HK-2 (cell line): Measurements from ENCODE around the gene CNPY1.
"Not testable (repeated sequence)": the region's sequence is repeated elsewhere in the genome, so short reads cannot be mapped to it uniquely, and the experiment has no call there.

Source experiments
- DNase-seq: peaks from one replicate; pipeline ENCODE4 v3.0.0-alpha.2; 2018; ENCODE audit not compliant: unreplicated experiment

Gene CNPY1

DNA sequence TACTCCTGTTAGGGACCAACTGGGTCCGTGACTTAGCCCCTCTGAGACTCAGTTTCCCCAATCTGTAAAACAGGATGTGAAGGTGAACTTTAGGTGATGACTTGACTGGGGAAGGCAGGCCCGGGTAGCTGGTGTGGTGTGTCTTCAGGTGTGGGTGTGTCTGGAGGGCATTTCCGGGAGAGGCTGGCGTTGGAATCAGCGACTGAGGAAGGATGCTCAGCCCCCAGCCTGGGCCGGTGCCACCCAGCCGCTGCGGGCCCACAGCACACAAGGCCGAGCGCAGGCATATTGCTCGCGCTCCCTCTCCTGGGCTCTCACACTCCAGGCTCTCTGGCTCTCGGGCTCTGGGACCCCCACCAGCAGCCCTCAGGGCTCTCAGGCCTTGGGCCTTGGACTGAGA is 31.7 kb upstream of the CNPY1 start:
- no peak for DNase-seq

DNA sequence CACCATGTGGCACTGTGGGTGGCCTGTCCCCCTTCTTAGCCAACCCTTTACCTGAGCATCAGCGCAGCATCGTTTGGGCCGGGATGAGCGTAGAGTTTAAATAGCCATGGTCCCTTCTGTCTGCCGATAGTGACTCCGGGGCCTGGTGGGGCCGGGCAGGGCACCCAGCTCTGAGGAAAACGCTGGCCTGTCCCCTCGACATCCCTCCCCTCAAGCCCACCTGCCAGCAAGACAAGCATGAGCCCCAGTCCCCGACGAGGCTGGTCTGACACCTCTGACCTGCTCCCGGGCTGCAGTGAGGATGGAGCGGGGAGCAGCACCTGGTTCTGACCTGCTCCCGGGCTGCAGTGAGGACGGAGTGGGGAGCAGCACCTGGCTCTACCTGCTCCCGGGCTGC is 31.1 kb upstream of the CNPY1 start:
- DNase-seq: no peak

- no peak for DNase-seq
Measured at GRCh38 chr7:155576900-155577508, 30.6 kb upstream of the CNPY1 start.

- DNase-seq: no peak
Measured at GRCh38 chr7:155576416-155576815, 30.1 kb upstream of the CNPY1 start.

DNA sequence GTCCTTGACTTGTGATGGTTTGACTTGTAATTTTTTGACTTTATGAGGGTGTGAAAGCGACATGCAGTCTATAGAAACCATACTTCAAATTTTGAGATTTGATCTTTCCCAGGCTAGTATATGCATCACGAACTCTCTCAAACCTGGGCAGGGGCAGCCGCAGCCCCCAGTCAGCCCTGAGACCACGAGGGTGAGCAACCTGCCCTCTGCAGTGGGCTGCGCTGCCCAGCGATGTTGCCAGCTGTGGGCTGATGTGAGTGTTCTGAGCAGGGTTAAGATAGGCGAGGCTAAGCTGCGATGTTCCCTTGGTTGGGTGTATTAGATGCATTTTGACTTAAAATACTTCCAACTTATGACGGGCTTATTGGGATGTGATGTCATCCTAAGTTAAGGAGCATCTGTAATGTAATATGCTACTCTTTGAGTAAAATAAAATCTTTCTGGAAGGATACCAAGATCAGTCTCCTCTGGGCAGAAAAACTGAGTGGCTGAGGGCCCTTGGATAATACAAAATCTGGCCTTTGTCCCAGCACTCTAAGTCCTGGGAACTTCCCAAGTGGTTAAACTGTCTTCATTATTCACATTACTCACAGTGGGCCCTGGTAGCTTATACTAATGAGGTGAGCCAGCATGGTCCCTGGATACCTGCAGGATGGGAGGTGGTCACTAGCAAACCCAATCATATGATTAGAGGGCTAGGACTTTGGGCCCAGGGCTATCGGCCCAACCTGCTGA is 28.4 kb upstream of the CNPY1 start:
- DNase-seq: no peak

- DNase-seq: no peak
Measured at GRCh38 chr7:155571581-155572345, 25.4 kb upstream of the CNPY1 start.

DNA sequence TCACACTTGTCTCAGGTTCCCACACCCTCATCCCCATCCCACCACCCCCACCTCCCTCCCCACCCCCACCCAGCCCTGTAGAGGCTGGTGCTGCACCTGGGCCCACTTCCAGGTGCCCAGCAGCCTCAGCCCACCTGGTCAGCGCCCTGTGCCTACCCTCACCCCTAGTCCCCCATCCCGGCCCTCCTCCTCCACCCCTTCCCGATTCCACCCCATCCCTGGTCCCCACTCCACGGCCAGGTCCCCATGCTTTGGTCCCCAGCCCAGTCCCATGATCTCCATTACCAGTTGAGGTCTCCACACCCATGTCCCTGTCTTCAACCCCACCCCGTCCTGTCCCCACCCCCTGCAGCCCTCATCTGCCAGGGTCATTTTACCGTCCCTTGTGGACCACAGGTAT is 24.6 kb upstream of the CNPY1 start:
- no peak for DNase-seq

DNA sequence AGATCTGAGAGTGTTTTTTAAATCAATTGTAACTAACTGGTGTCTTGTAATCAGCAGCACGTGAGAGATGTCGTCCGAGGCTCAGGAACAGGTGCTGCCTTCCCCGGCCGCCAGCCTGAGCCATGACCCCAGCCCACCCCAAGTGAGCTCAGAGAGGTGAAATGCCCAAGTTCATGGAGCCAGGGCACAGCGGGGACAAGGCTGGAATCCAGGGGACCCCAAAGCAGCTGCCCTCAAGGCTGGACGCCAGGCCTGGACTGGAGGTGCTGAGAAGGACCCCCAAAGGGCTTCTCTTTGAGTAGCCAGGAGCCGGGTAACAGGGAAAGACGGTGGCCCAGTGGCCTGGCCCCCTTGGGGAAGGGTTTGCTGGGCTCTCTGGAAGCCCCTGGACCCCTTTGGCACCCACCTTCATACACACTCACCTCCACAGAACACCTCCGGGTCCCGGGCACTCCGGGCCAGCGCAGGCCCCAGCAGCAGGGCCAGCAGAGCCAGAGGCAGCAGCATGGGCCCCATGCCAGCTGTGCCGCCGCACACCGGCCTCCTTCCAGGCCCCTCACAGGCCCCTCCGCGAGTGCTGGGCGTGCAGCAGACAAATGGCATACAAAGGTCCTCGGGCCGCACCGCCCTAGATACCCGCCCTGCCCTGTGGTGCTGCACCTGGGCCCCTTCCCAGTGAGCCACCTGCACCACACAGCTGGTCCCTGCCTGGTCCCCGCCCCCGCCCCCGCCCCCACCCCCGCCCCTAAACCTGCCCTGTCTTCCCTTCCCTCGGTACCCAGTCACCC is 24.0 kb upstream of the CNPY1 start:
- no peak for DNase-seq

- DNase-seq: no peak
Measured at GRCh38 chr7:155569681-155570080, 23.3 kb upstream of the CNPY1 start.

DNA sequence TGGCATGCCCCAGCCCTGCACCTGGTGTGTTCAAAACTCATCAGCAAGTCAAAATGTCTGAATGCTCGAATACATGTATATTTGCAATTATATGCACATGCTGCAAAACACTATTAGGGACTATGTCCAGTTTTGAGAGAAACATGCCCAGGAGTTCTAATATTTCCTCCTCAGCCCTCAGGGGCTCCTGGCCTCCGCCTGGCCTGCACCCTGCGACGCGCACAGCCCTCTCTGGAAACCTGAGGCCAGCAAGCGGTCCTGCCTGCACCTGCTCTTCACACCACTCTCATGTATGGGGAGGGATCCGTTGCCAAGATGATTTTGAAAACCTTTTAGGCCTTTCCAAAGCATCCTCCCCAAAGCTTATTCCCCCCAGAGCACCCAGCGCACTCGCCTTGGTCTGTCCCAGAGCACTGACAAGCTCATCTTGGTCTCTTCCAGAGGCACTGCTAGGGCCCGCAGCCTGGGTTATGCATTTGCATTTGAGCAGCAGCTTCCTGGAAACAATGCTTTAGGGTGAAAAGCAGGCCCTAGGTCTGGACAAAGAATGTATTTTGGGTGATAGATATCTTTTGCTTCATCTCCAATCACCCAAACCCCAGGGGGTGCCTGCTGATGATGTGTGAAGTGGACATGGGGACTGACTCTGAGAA is 22.6 kb upstream of the CNPY1 start:
- no peak for DNase-seq

GRCh38 chr7:155568333-155568660 is 21.9 kb upstream of the CNPY1 start:
- no peak for DNase-seq

GRCh38 chr7:155567646-155568332 is 21.4 kb upstream of the CNPY1 start:
- no peak for DNase-seq

DNA sequence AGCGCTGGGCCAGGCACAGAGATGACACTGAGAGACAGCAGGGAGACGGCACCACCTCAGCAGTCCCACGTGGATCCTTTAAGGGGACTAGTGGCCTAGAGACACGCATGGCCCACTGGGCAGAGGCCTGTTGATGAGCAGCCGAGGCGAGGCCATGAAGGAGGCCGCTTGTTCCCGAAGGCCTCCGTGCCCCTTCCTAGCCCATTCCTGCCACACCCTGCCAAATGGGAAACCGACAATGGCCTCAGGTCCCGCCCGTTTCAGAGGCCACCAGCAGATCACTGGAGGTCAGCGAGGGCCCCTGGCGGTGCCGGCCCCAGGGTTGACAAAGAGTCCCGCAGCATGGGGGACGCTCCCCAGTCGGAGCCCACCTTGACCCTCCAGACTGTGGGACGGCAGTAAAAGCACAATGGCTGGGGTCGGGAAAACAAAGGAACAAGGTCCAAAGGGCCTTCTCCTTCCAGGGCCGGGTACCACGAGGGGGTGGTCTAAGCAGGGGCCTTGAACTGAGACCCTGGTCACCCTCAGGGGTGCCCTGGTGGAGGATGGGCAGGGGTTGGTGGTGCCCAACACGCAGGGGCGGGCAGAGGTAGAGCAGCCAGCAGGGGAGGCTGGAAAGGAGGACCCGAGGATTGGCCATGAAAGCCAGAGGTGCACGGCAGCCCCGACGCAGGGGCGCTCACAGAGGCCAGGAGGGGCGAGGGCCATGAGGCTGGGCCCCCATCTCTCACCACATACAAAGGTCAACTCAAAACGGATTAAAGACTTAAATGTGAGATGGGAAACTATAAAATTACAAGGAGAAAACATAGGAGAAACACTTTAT is 19.9 kb upstream of the CNPY1 start:
- no peak for DNase-seq

DNA sequence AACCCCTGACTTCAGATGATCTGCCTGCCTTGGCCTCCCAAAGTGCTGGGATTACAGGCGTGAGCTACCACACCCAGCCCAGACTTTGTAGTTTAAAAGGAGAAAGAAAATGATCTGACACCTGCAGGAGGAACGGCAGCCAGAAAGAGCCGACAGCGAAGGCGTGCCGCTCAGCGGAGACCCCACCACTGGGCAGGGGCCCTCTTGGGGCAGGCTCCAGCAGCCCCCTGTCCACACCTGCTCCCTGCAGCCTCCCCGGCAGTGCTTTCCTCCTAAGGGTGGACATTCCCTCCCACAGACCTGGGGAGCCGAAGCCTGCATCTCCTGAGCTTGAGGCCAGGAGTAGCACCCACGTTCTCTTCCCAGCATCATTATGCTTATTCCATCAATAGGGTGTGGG is 19.2 kb upstream of the CNPY1 start:
- no peak for DNase-seq

DNA sequence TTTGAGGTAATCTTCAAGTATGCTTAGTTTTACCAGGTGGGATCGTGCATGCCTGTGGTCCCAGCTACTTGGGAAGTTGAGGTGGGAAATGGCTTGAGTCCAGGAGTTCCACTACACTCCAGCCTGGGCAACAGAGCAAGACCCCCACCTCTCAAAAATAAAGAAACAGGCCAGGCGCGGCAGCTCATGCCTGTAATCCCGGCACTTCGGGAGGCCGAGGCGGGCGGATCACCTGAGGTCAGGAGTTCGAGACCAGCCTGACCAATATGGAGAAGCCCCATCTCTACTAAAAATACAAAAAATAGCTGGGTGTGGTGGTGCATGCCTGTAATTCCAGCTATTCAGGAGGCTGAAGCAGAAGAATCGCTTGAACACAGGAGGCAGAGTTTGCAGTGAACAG is 16.6 kb upstream of the CNPY1 start:
- DNase-seq: not testable (repeated sequence)

- DNase-seq: no peak
Measured at GRCh38 chr7:155562106-155562505, 15.7 kb upstream of the CNPY1 start.

DNA sequence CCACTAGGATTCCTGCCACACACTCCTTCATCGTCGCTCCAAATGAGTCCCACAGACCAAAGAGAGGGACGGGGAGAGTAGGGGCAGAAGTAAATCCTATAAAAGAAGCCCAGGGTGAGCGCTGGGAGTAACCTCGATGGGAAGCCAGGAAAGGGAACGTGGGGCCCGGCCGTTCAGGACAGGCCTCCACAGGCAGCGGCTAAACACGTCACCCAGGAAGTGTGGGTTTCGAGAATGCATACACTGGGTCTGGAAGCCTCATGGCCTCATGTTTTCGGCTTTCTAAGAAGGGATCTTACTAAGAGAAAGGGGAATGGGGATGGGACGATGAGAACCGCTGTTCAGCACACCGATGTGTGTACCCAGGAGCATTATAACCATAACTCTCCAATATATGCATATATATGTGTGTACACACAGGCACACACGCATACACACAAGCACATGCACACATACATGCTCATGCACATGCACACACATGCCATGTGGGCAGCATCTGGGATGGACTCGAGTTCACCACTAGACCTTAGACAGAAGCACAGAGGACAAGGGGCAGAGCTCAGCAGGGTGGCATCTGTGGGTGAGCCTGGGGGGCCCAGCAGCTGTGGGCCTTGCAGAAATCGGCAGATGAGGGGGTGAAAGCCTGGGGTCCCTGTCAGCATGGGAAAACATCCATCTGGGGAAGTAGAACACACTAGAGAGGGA is 14.8 kb upstream of the CNPY1 start:
- DNase-seq: no peak

DNA sequence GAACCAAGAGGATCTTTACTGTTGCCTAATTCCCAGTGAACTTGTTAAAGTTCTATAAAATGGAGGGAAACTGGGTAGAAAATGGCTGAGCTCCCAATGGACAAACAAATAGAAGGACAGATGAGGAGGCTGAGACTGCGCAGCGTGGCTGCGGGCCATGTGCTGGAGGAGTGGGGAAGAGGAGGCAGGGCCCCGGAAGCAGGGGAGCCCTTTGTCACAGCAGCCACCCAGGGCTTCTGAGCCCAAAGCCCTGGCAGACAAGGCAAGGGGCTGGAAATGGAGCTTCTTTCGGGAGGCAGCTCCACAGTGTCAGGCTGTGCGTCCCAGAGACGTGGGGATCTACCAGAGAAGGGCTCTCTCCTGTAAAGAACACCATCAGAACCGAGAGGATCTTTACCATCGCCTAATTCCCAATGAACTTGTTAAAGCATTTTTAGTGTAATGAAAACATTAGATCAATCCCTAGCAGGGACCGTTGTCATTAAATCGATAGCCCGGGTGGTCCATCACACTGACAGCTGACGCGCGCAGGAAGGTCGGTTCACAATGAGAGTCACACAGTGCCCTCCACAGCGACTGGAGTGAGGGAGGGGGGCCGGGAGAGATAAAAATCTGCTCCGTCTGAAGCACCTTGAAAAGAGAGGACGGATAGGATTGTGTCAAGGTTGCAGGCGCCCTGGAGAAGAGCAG is 14.0 kb upstream of the CNPY1 start:
- no peak for DNase-seq

DNA sequence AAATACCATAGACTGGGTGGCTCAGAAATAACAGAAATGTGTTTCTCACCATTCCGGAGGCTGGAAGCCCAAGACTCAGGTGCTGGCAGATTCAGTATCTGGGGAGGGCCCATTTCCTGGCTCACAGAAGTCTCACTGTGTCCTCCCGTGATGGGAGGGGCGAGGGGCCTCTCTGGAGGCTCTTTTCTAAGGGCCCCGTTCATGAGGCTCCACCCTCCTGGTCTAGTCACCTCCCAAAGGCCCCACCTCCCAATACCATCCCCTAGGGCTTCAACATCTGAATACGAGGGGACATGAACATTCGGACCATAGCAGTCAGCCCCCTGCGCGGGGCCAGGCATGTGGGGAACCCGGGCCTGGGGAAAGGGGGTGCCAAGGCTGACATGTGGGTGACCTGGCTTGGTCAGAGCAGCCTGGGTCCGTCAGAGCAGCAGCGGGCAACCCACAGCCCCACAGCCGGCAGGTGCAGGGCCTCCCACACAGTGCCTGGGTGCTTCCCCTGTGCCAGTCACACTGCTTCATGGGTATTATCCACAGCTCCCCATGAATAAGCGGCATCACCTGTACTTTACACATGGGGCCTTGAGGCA is 13.3 kb upstream of the CNPY1 start:
- no peak for DNase-seq
